OCI-LY3 (cell line): ENCODE data around the gene RAB20.

ENCODE experiments used
- H2AFZ ChIP-seq: fragments of 200-600, 300-600 bp; shearing (Covaris generic); 2 replicates; pipeline ENCODE4 v1.6.0; 2014; ENCODE audit warnings: antibody characterized with exemption, low read depth, low read length
- H3K27ac ChIP-seq: fragments of 200-600, 300-600 bp; sonication (generic); 2 replicates; pipeline ENCODE4 v1.5.1; 2014; ENCODE audit warnings: mild to moderate bottlenecking, low read length, moderate library complexity, mixed read lengths
- H3K27me3 ChIP-seq: fragments of 200-600, 300-600 bp; sonication (generic); 2 replicates; pipeline ENCODE4 v1.6.1; 2014; ENCODE audit warnings: low read depth, low read length, mixed read lengths
- H3K36me3 ChIP-seq: fragments of 200-600, 300-600 bp; sonication (generic); replicated peaks from 2 replicates; pipeline ENCODE3; 2014; ENCODE audit warnings: low read depth, low read length, mixed read lengths
- H3K4me1 ChIP-seq: fragments of 300-600, 200-600 bp; sonication (generic); 2 replicates; pipeline ENCODE4 v1.6.1; 2014; ENCODE audit warnings: low read length, mixed read lengths
- H3K4me2 ChIP-seq: fragments of 200-600, 300-600 bp; sonication (generic); 2 replicates; pipeline ENCODE4 v1.6.1; 2014; ENCODE audit warnings: low read length, mixed read lengths
- H3K4me3 ChIP-seq: fragments of 300-600, 200-600 bp; sonication (generic); 2 replicates; pipeline ENCODE4 v1.5.1; 2014; ENCODE audit warnings: antibody characterized with exemption, mild to moderate bottlenecking, low read length, moderate library complexity
- H3K79me2 ChIP-seq: fragments of 300-600, 200-600 bp; shearing (Covaris generic); 2 replicates; pipeline ENCODE4 v1.6.1; 2014; ENCODE audit warnings: mild to moderate bottlenecking, low read length, mixed read lengths
- H3K9ac ChIP-seq: fragments of 300-600, 200-600 bp; shearing (Covaris generic); 2 replicates; pipeline ENCODE4 v1.6.0; 2014; ENCODE audit warnings: mild to moderate bottlenecking, low read length, moderate library complexity
- H3K9me3 ChIP-seq: fragments of 200-600, 300-600 bp; shearing (Covaris generic); 2 replicates; pipeline ENCODE4 v1.6.1; 2014; ENCODE audit warnings: low read length, mixed read lengths; ENCODE audit not compliant: insufficient read depth
- H4K20me1 ChIP-seq: fragments of 200-600, 300-600 bp; sonication (generic); 2 replicates; pipeline ENCODE4 v1.6.1; 2016; ENCODE audit warnings: low read length, mixed read lengths; ENCODE audit not compliant: insufficient read depth
- EZH2phosphoT487 ChIP-seq: fragments of 200-600 bp; shearing (Covaris generic); IDR thresholded peaks from 2 replicates; pipeline ENCODE4 v1.6.1; 2018; ENCODE audit warnings: antibody characterized with exemption, mixed run types, low read depth
- TF ChIP-seq, protein P1 (sequence below): fragments of 200-600, 300-600 bp; sonication (generic); IDR thresholded peaks from 2 replicates; pipeline ENCODE4 v1.5.1; 2014; ENCODE audit warnings: antibody characterized with exemption, low read length, low read depth

Gene RAB20

DNA sequence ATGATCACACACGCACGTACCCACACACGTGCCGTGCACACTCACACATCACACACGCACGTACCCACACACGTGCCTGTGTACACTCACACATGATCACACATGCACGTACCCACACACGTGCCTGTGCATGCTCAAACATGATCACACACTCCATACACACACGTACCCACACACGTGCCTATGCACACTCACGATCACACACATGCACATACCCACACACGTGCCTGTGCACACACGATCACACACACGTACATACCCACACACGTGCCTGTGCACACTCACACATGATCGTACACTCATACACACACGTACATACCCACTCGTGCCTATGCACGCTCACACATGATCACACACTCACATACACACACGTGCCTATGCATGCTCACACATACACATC, 86.8 kb downstream of the RAB20 start:
- peaks cover 4% of the 10 kb centered on the region; the same call in 1 of the 2 replicates for H3K9me3 ChIP-seq
- no peaks in the 10 kb centered on the region for H3K36me3 ChIP-seq
- peak overlapping the region; percentile 83 for H3K4me2 ChIP-seq
- 0 out of 2 replicates have a peak overlapping the region, but pooled peaks have one; percentile 2 for H3K9ac ChIP-seq
- H3K27me3 ChIP-seq: peaks cover 56% of the 10 kb centered on the region
- peaks cover 59% of the 10 kb centered on the region for H3K4me1 ChIP-seq
- H2AFZ ChIP-seq: no peak overlapping the region
- no peaks in the 10 kb centered on the region for H3K79me2 ChIP-seq
- no peaks in the 10 kb centered on the region for H4K20me1 ChIP-seq
- TF ChIP-seq, protein P1, sequence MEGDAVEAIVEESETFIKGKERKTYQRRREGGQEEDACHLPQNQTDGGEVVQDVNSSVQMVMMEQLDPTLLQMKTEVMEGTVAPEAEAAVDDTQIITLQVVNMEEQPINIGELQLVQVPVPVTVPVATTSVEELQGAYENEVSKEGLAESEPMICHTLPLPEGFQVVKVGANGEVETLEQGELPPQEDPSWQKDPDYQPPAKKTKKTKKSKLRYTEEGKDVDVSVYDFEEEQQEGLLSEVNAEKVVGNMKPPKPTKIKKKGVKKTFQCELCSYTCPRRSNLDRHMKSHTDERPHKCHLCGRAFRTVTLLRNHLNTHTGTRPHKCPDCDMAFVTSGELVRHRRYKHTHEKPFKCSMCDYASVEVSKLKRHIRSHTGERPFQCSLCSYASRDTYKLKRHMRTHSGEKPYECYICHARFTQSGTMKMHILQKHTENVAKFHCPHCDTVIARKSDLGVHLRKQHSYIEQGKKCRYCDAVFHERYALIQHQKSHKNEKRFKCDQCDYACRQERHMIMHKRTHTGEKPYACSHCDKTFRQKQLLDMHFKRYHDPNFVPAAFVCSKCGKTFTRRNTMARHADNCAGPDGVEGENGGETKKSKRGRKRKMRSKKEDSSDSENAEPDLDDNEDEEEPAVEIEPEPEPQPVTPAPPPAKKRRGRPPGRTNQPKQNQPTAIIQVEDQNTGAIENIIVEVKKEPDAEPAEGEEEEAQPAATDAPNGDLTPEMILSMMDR: no peak
- TF ChIP-seq EZH2phosphoT487: no peak
- H3K27ac ChIP-seq: no peak overlapping the region
- H3K4me3 ChIP-seq: peak overlapping the region; percentile 68
